Stimulated activated naive CD8-positive, alpha-beta T cell treated with anti-CD3 and anti-CD28 coated beads, Interleukin-15, Interleukin-2, amounts not matched to agents 100 ng/mL and 50 ng/mL, for 24 hours (primary cell): ENCODE data around the gene TTC34.
"Not testable (repeated sequence)": the region's sequence is repeated elsewhere in the genome, so short reads cannot be mapped to it uniquely, and the experiment has no call there.

ENCODE experiments used
- H3K27ac Mint-ChIP-seq: one replicate; pipeline ENCODE4 v1.8.0; 2021; ENCODE audit warnings: mild to moderate bottlenecking, mixed read lengths
- H3K27me3 Mint-ChIP-seq: one replicate; pipeline ENCODE4 v1.8.0; 2021; ENCODE audit warnings: mixed read lengths
- H3K36me3 Mint-ChIP-seq: one replicate; pipeline ENCODE4 v1.8.0; 2021; ENCODE audit warnings: low read depth, mixed read lengths
- H3K4me1 Mint-ChIP-seq: one replicate; pipeline ENCODE4 v1.8.0; 2021; ENCODE audit warnings: low read depth, mixed read lengths
- H3K4me3 Mint-ChIP-seq: one replicate; pipeline ENCODE4 v1.8.0; 2021; ENCODE audit warnings: mild to moderate bottlenecking, mixed read lengths
- H3K9me3 Mint-ChIP-seq: one replicate; pipeline ENCODE4 v1.8.0; 2021; ENCODE audit warnings: mixed read lengths

TTC34 gene

GRCh38 chr1:2798958-2799357 lies 2.5 kb downstream of the TTC34 start:
- not testable (repeated sequence) for H3K36me3 Mint-ChIP-seq, H3K4me3 Mint-ChIP-seq, H3K27ac Mint-ChIP-seq, H3K4me1 Mint-ChIP-seq, H3K9me3 Mint-ChIP-seq
- H3K27me3 Mint-ChIP-seq = peaks cover 11% of the 10 kb centered on the region

- peaks cover 14% of the 10 kb centered on the region for H3K9me3 Mint-ChIP-seq
- peaks cover 3% of the 10 kb centered on the region for H3K4me1 Mint-ChIP-seq
- H3K4me3 Mint-ChIP-seq = no peak overlapping the region
- peaks cover 3% of the 10 kb centered on the region for H3K36me3 Mint-ChIP-seq
- H3K27me3 Mint-ChIP-seq = peaks cover 22% of the 10 kb centered on the region
- H3K27ac Mint-ChIP-seq = no peak overlapping the region
Observed at GRCh38 chr1:2797741-2798016, 3.8 kb downstream of the TTC34 start.

- peaks cover 28% of the 10 kb centered on the region for H3K27me3 Mint-ChIP-seq
- H3K4me3 Mint-ChIP-seq = no peak overlapping the region
- peaks cover 3% of the 10 kb centered on the region for H3K4me1 Mint-ChIP-seq
- no peak overlapping the region for H3K27ac Mint-ChIP-seq
- H3K9me3 Mint-ChIP-seq = peaks cover 19% of the 10 kb centered on the region
- H3K36me3 Mint-ChIP-seq = peaks cover 7% of the 10 kb centered on the region
Observed at GRCh38 chr1:2796890-2797740, 4.4 kb downstream of the TTC34 start.

GRCh38 chr1:2795926-2796325 lies 5.6 kb downstream of the TTC34 start:
- peaks cover 8% of the 10 kb centered on the region for H3K36me3 Mint-ChIP-seq
- H3K4me3 Mint-ChIP-seq = no peak overlapping the region
- no peak overlapping the region for H3K27ac Mint-ChIP-seq
- H3K4me1 Mint-ChIP-seq = no peaks in the 10 kb centered on the region
- H3K9me3 Mint-ChIP-seq = peaks cover 21% of the 10 kb centered on the region
- peaks cover 38% of the 10 kb centered on the region for H3K27me3 Mint-ChIP-seq

- H3K4me1 Mint-ChIP-seq = peaks cover 8% of the 10 kb centered on the region
- H3K27me3 Mint-ChIP-seq = peaks cover 48% of the 10 kb centered on the region
- H3K4me3 Mint-ChIP-seq = no peak overlapping the region
- peaks cover 21% of the 10 kb centered on the region for H3K9me3 Mint-ChIP-seq
- H3K36me3 Mint-ChIP-seq = peaks cover 8% of the 10 kb centered on the region
- H3K27ac Mint-ChIP-seq = no peak overlapping the region
Observed at GRCh38 chr1:2791027-2791760, 10.3 kb downstream of the TTC34 start.

- peaks cover 8% of the 10 kb centered on the region for H3K36me3 Mint-ChIP-seq
- H3K4me3 Mint-ChIP-seq = no peak overlapping the region
- peaks cover 21% of the 10 kb centered on the region for H3K9me3 Mint-ChIP-seq
- H3K27ac Mint-ChIP-seq = no peak overlapping the region
- H3K4me1 Mint-ChIP-seq = peaks cover 8% of the 10 kb centered on the region
- H3K27me3 Mint-ChIP-seq = peaks cover 48% of the 10 kb centered on the region
Observed at GRCh38 chr1:2789986-2790581, 11.4 kb downstream of the TTC34 start.

GRCh38 chr1:2789164-2789985 lies 12.1 kb downstream of the TTC34 start:
- no peak overlapping the region for H3K27ac Mint-ChIP-seq
- no peak overlapping the region for H3K4me3 Mint-ChIP-seq
- H3K9me3 Mint-ChIP-seq = peaks cover 19% of the 10 kb centered on the region
- H3K27me3 Mint-ChIP-seq = peaks cover 45% of the 10 kb centered on the region
- H3K4me1 Mint-ChIP-seq = peaks cover 8% of the 10 kb centered on the region
- peaks cover 5% of the 10 kb centered on the region for H3K36me3 Mint-ChIP-seq

GRCh38 chr1:2788506-2789163 lies 12.9 kb downstream of the TTC34 start:
- H3K4me3 Mint-ChIP-seq = no peak overlapping the region
- H3K36me3 Mint-ChIP-seq = peaks cover 4% of the 10 kb centered on the region
- peaks cover 8% of the 10 kb centered on the region for H3K4me1 Mint-ChIP-seq
- H3K27me3 Mint-ChIP-seq = peaks cover 43% of the 10 kb centered on the region
- H3K9me3 Mint-ChIP-seq = peaks cover 16% of the 10 kb centered on the region
- no peak overlapping the region for H3K27ac Mint-ChIP-seq

- Mint-ChIP-seq H3K36me3 (peaks cover 5% of the 10 kb centered on the region), H3K27me3 (peaks cover 33% of the 10 kb centered on the region), H3K9me3 (peaks cover 8% of the 10 kb centered on the region), H3K27ac (no peak overlapping the region), H3K4me3 (no peak overlapping the region), H3K4me1 (peaks cover 8% of the 10 kb centered on the region)
Observed at GRCh38 chr1:2787163-2787911, 14.2 kb downstream of the TTC34 start.

GRCh38 chr1:2786329-2787162 lies 14.9 kb downstream of the TTC34 start:
- peaks cover 4% of the 10 kb centered on the region for H3K36me3 Mint-ChIP-seq
- no peak overlapping the region for H3K27ac Mint-ChIP-seq
- H3K4me1 Mint-ChIP-seq = peaks cover 8% of the 10 kb centered on the region
- peaks cover 27% of the 10 kb centered on the region for H3K27me3 Mint-ChIP-seq
- no peak overlapping the region for H3K4me3 Mint-ChIP-seq
- H3K9me3 Mint-ChIP-seq = peaks cover 10% of the 10 kb centered on the region

GRCh38 chr1:2785631-2786328 lies 15.7 kb downstream of the TTC34 start:
- H3K9me3 Mint-ChIP-seq = peaks cover 12% of the 10 kb centered on the region
- H3K27ac Mint-ChIP-seq = no peak overlapping the region
- H3K4me3 Mint-ChIP-seq = no peak overlapping the region
- H3K4me1 Mint-ChIP-seq = peaks cover 8% of the 10 kb centered on the region
- peaks cover 4% of the 10 kb centered on the region for H3K36me3 Mint-ChIP-seq
- H3K27me3 Mint-ChIP-seq = peaks cover 26% of the 10 kb centered on the region

- Mint-ChIP-seq H3K36me3 (peaks cover 4% of the 10 kb centered on the region), H3K27me3 (peaks cover 26% of the 10 kb centered on the region), H3K9me3 (peaks cover 16% of the 10 kb centered on the region), H3K4me3 (no peak overlapping the region), H3K4me1 (peaks cover 8% of the 10 kb centered on the region), H3K27ac (no peak overlapping the region)
Observed at GRCh38 chr1:2784854-2785630, 16.5 kb downstream of the TTC34 start.
